HL-60 (cell line): ENCODE data around the gene PERM1.
A peak's percentile ranks its signal among the peaks of the same experiment; 100 is the strongest.

Experiments
- DNase-seq, 2 experiments: peaks; one replicate each; pipeline ENCODE4 v3.0.0-alpha.2; 2010 to 2020; ENCODE audit warnings: low read depth in 1 of 2, low spot score in 1 of 2
- H3K27ac ChIP-seq: fragments of 250-450 bp; sonication (Bioruptor Pico); replicated peaks from 2 replicates; pipeline ENCODE4 v1.5.1; 2020; ENCODE audit warnings: mild to moderate bottlenecking, moderate library complexity
- H3K27me3 ChIP-seq: fragments of 250-450 bp; sonication (Bioruptor Pico); 2 replicates; pipeline ENCODE4 v1.5.1; 2021; ENCODE audit warnings: mild to moderate bottlenecking, moderate library complexity; ENCODE audit not compliant: insufficient read depth, poor library complexity, severe bottlenecking
- H3K4me3 ChIP-seq: replicated peaks from 2 replicates; pipeline ENCODE4 v1.5.1; 2011; ENCODE audit warnings: mild to moderate bottlenecking, control low read depth, low read length; ENCODE audit not compliant: insufficient read depth
- GABPA ChIP-seq: IDR thresholded peaks from 2 replicates; pipeline ENCODE4 v1.6.1; 2012; ENCODE audit warnings: low read depth
- POLR2AphosphoS5 ChIP-seq: IDR thresholded peaks from 2 replicates; pipeline ENCODE4 v1.6.1; 2012; ENCODE audit warnings: low read depth
- REST ChIP-seq: IDR thresholded peaks from 2 replicates; pipeline ENCODE4 v1.6.1; 2012; ENCODE audit warnings: low read depth; ENCODE audit not compliant: insufficient replicate concordance
- SPI1 ChIP-seq: IDR thresholded peaks from 2 replicates; pipeline ENCODE4 v1.6.1; 2012; ENCODE audit warnings: low read depth, mild to moderate bottlenecking, borderline replicate concordance
- TF ChIP-seq, protein P1 (sequence below): IDR thresholded peaks from one replicate; pipeline ENCODE4 v1.5.1; 2011; ENCODE audit warnings: low read length, control low read depth, inconsistent platforms; ENCODE audit not compliant: insufficient read depth

The PERM1 gene

GRCh38 chr1:1006305-1007159, 24.6 kb upstream of the PERM1 start:
- H3K4me3 ChIP-seq, result no peak overlapping the region
- no peak for TF ChIP-seq POLR2AphosphoS5
- TF ChIP-seq SPI1, result no peak
- TF ChIP-seq, protein P1, sequence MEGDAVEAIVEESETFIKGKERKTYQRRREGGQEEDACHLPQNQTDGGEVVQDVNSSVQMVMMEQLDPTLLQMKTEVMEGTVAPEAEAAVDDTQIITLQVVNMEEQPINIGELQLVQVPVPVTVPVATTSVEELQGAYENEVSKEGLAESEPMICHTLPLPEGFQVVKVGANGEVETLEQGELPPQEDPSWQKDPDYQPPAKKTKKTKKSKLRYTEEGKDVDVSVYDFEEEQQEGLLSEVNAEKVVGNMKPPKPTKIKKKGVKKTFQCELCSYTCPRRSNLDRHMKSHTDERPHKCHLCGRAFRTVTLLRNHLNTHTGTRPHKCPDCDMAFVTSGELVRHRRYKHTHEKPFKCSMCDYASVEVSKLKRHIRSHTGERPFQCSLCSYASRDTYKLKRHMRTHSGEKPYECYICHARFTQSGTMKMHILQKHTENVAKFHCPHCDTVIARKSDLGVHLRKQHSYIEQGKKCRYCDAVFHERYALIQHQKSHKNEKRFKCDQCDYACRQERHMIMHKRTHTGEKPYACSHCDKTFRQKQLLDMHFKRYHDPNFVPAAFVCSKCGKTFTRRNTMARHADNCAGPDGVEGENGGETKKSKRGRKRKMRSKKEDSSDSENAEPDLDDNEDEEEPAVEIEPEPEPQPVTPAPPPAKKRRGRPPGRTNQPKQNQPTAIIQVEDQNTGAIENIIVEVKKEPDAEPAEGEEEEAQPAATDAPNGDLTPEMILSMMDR, result no peak
- no peak for TF ChIP-seq REST
- TF ChIP-seq GABPA, result no peak
- peaks cover 21% of the 10 kb centered on the region for H3K27me3 ChIP-seq
- DNase-seq, result no peak
- H3K27ac ChIP-seq, result no peak overlapping the region

GRCh38 chr1:1005774-1006304, 23.9 kb upstream of the PERM1 start:
- no peak overlapping the region for H3K4me3 ChIP-seq
- peaks cover 26% of the 10 kb centered on the region for H3K27me3 ChIP-seq
- TF ChIP-seq POLR2AphosphoS5 (no peak), GABPA (no peak), SPI1 (no peak), REST (no peak)
- H3K27ac ChIP-seq, result no peak overlapping the region
- DNase-seq, result no peak

GRCh38 chr1:1004780-1005697, 23.1 kb upstream of the PERM1 start:
- Histone ChIP-seq H3K27me3 (peaks cover 33% of the 10 kb centered on the region), H3K4me3 (no peak overlapping the region), H3K27ac (no peak overlapping the region)
- peak; percentile 52 for TF ChIP-seq POLR2AphosphoS5
- no peak for TF ChIP-seq REST
- peak in 1 of 2 experiments; percentile 48 for DNase-seq
